Measurements from ENCODE around the gene SYNPO2. TPM values are rescaled to one million over a fixed set of nuclear protein-coding genes. Genes with fewer than 3 reads are reported as not detected.
A peak's percentile ranks its signal among the peaks of the same experiment; 100 is the strongest.
"Not testable (repeated sequence)": the region's sequence is repeated elsewhere in the genome, so short reads cannot be mapped to it uniquely, and the experiment has no call there.

The SYNPO2 gene
- total and polyA plus RNA-seq, 3 donors from 2014 or later = 29.1 to 53.4 (median 44.3) TPM

GRCh38 chr4:118867311-118868067 lies 21.2 kb upstream of the SYNPO2 start:
- 68 to 77% methylated on average over 3 of the region's 3 CpGs for WGBS, 2 donors
- no peak for DNase-seq
- no peak overlapping the region for H3K27ac ChIP-seq
- H3K36me3 ChIP-seq (ENCODE audit: low read depth, missing control alignments) = no peaks in the 10 kb centered on the region
- no peaks in the 10 kb centered on the region for H3K27me3 ChIP-seq
- H3K4me3 ChIP-seq = no peak overlapping the region
- H3K9me3 ChIP-seq = no peaks in the 10 kb centered on the region
- H3K4me1 ChIP-seq = no peaks in the 10 kb centered on the region
- TF ChIP-seq POLR2A (IDR thresholded peaks at IDR 0.05) (no peak), CTCF (IDR thresholded peaks at IDR 0.05) (no peak)
- intact Hi-C loops (cut with DNase I; ENCODE audit: low total_unique reads) = no loop called here

- Histone ChIP-seq H3K9me3 (no peaks in the 10 kb centered on the region), H3K4me1 (no peaks in the 10 kb centered on the region), H3K27ac (no peak overlapping the region), H3K4me3 (no peak overlapping the region), H3K27me3 (no peaks in the 10 kb centered on the region), H3K36me3 (ENCODE audit: low read depth, missing control alignments) (no peaks in the 10 kb centered on the region)
- TF ChIP-seq CTCF (IDR thresholded peaks at IDR 0.05) (no peak), POLR2A (IDR thresholded peaks at IDR 0.05) (no peak)
- WGBS, 2 donors = 57 to 69% methylated on average over 2 of the region's 2 CpGs
- intact Hi-C loops (cut with DNase I; ENCODE audit: low total_unique reads) = no loop called here
- no peak for DNase-seq
Measured at GRCh38 chr4:118869808-118870342, 18.8 kb upstream of the SYNPO2 start.

GRCh38 chr4:118872181-118872580 lies 16.5 kb upstream of the SYNPO2 start:
- WGBS, 2 donors = 73 to 78% methylated on average over 4 of the region's 4 CpGs
- H3K4me3 ChIP-seq = no peak overlapping the region
- TF ChIP-seq CTCF (IDR thresholded peaks at IDR 0.05) (no peak), POLR2A (IDR thresholded peaks at IDR 0.05) (no peak)

GRCh38 chr4:118877797-118878196 lies 10.9 kb upstream of the SYNPO2 start:
- no peak overlapping the region for H3K27ac ChIP-seq
- DNase-seq = no peak
- TF ChIP-seq CTCF (IDR thresholded peaks at IDR 0.05) = no peak
- no peak for TF ChIP-seq POLR2A (IDR thresholded peaks at IDR 0.05)
- no peaks in the 10 kb centered on the region for H3K9me3 ChIP-seq
- 92 to 95% methylated on average over 6 of the region's 6 CpGs for WGBS, 2 donors
- no peaks in the 10 kb centered on the region for H3K4me1 ChIP-seq
- intact Hi-C loops (cut with DNase I; ENCODE audit: low total_unique reads) = no loop called here
- H3K27me3 ChIP-seq = no peaks in the 10 kb centered on the region
- H3K4me3 ChIP-seq = no peak overlapping the region
- H3K36me3 ChIP-seq (ENCODE audit: low read depth, missing control alignments) = no peaks in the 10 kb centered on the region

More at GRCh38 chr4:118872181-118872580, 16.5 kb upstream of the SYNPO2 start:
- Histone ChIP-seq H3K27ac (no peak overlapping the region), H3K27me3 (no peaks in the 10 kb centered on the region), H3K4me1 (no peaks in the 10 kb centered on the region), H3K9me3 (no peaks in the 10 kb centered on the region), H3K36me3 (ENCODE audit: low read depth, missing control alignments) (no peaks in the 10 kb centered on the region)
- intact Hi-C loops (cut with DNase I; ENCODE audit: low total_unique reads) = no loop called here
- no peak for DNase-seq

DNA sequence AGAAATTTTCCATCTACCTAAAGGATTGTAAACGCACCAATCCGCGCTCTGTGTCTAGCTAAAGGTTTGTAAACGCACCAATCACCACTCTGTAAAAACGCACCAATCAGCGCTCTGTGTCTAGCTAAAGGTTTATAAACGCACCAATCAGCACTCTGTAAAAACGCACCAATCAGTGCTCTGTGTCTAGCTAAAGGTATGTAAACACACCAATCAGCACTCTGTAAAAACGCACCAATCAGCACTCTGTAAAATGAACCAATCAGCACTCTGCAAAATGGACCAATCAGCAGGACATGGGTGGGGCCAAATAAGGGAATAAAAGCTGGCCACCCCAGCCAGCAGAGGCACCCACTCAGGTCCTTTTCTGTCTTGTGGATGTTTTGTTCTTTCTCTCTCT lies 10.1 kb upstream of the SYNPO2 start:
- H3K9me3 ChIP-seq; H3K36me3 ChIP-seq (ENCODE audit: low read depth, missing control alignments); intact Hi-C loops (cut with DNase I; ENCODE audit: low total_unique reads); H3K27me3 ChIP-seq; H3K4me1 ChIP-seq; H3K27ac ChIP-seq; H3K4me3 ChIP-seq: not testable (repeated sequence)
- WGBS, 2 donors = 89 to 91% methylated on average over 9 of the region's 9 CpGs
- DNase-seq = peak; percentile 53

Data from testis (tissue), 3 donors.